ENCODE data around the gene NMT1.

Gene NMT1

GRCh38 chr17:45128331-45128730 lies 67.2 kb downstream of the NMT1 start:
- Histone ChIP-seq H3K4me3 (replicated peaks; ENCODE audit: low read depth, low read length) (no peak overlapping the region), H3K27me3 (replicated peaks; ENCODE audit: control insufficient read depth, insufficient read depth, low read length) (no peaks in the 10 kb centered on the region; the same call in none of the 2 replicates), H3K36me3 (ENCODE audit: control insufficient read depth, insufficient read depth, low read length) (no peaks in the 10 kb centered on the region)
- TF ChIP-seq, protein P1, sequence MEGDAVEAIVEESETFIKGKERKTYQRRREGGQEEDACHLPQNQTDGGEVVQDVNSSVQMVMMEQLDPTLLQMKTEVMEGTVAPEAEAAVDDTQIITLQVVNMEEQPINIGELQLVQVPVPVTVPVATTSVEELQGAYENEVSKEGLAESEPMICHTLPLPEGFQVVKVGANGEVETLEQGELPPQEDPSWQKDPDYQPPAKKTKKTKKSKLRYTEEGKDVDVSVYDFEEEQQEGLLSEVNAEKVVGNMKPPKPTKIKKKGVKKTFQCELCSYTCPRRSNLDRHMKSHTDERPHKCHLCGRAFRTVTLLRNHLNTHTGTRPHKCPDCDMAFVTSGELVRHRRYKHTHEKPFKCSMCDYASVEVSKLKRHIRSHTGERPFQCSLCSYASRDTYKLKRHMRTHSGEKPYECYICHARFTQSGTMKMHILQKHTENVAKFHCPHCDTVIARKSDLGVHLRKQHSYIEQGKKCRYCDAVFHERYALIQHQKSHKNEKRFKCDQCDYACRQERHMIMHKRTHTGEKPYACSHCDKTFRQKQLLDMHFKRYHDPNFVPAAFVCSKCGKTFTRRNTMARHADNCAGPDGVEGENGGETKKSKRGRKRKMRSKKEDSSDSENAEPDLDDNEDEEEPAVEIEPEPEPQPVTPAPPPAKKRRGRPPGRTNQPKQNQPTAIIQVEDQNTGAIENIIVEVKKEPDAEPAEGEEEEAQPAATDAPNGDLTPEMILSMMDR (IDR thresholded peaks at IDR 0.05; ENCODE audit: insufficient read depth, low read length, poor library complexity, severe bottlenecking): no peak
- DNase-seq (ENCODE audit: extremely low read depth, insufficient read length): no peak

DNA sequence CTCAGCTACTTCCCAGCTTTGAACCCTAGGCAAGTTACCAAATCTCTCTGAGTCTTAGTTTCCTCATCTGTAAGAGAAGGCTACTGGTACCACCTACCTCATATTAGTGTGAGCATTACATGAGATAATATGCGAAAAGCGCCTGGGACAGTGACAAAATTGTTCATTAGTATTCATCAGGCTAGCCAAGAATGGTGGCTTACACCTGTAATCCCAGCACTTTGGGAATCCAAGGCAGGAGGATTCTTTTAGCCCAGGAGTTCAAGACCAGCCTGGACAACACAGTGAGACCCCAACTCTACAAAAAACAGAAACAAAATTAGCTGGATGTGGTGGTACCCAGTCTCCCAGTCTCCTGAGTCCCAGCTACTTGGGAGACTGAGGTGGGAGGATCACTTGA lies 67.9 kb downstream of the NMT1 start:
- Histone ChIP-seq H3K36me3 (ENCODE audit: control insufficient read depth, insufficient read depth, low read length) (no peaks in the 10 kb centered on the region), H3K27me3 (replicated peaks; ENCODE audit: control insufficient read depth, insufficient read depth, low read length) (no peaks in the 10 kb centered on the region; the same call in none of the 2 replicates), H3K4me3 (replicated peaks; ENCODE audit: low read depth, low read length) (no peak overlapping the region)
- TF ChIP-seq, protein P1 (IDR thresholded peaks at IDR 0.05; ENCODE audit: insufficient read depth, low read length, poor library complexity, severe bottlenecking): no peak
- DNase-seq (ENCODE audit: extremely low read depth, insufficient read length): no peak

DNA sequence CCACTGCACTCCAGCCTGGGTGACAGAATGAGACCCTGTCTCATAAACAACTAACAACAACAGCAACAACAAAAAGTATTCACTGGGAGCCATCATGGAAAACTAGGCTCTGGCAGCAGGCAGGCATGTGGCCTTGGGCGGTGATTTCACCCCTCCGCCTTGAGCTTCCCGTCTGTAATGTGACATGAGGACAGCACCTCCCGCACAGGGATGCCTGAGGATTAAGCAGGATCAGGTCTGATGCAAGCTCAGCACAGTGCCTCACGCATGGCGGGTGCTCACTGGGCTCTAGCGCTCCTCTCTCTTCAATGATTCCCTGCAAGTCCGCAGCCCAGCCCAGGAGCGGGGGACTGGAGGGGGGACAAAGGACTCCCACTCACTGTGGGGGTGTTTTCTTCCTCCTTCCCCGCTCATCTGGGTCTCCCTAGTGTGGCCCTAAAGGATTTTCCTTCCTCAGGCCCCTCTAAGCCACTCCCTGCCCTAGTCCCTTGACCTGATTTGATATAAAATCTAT lies 68.4 kb downstream of the NMT1 start:
- no peaks in the 10 kb centered on the region; the same call in none of the 2 replicates for H3K27me3 ChIP-seq (replicated peaks; ENCODE audit: control insufficient read depth, insufficient read depth, low read length)
- no peak for DNase-seq (ENCODE audit: extremely low read depth, insufficient read length)
- H3K36me3 ChIP-seq (ENCODE audit: control insufficient read depth, insufficient read depth, low read length): no peaks in the 10 kb centered on the region
- TF ChIP-seq, protein P1 (IDR thresholded peaks at IDR 0.05; ENCODE audit: insufficient read depth, low read length, poor library complexity, severe bottlenecking): no peak
- no peak overlapping the region for H3K4me3 ChIP-seq (replicated peaks; ENCODE audit: low read depth, low read length)

- TF ChIP-seq, protein P1 (IDR thresholded peaks at IDR 0.05; ENCODE audit: insufficient read depth, low read length, poor library complexity, severe bottlenecking): no peak
- H3K4me3 ChIP-seq (replicated peaks; ENCODE audit: low read depth, low read length): no peak overlapping the region
These were observed 69.0 kb downstream of the NMT1 start for GRCh38 chr17:45129940-45130680.

DNA sequence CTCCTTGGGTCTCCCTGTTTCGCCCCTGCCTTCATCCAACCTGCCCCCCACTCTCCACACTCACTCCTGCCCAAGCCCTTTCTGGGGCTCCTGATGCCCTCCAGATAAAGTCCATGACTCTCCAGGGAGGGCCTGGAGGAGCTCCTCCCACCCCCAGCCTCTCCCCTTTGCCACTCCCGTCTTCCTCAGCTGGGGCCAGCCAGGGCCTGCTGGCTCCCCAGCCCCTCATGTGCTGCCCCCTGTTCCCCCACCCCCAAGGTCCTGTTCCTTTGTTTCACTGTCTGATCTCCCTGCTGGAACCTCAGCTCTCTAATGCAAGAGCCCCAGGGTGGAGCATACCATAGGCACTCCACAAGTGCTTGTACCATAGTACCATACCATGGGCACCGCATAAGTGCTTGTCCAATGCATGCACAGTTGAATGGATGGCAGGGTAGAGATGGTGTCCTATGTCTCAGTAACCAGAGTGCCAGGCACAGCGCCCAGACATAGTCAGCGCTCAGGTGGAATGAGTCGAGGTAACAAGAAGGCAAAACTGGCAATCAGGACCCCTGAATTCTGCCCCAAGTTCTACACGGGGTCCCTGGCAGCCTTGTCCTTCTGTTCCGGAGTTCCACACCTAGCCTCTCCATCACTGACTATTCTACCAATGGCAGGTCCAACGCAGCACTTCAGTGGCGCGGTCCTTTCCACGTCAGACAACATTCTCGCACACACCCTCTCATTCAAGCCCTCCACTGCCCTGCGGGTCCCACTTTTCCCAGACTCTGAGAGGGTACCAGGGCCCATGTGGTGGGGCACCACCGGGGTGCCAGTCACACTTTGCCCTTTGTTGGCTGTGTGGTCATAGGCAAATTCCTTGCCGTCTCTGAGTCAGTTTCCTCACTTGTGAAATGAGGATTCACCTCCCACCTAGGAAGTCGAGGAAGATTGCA lies 69.8 kb downstream of the NMT1 start:
- Histone ChIP-seq H3K4me3 (replicated peaks; ENCODE audit: low read depth, low read length) (no peak overlapping the region), H3K36me3 (ENCODE audit: control insufficient read depth, insufficient read depth, low read length) (no peaks in the 10 kb centered on the region), H3K27me3 (replicated peaks; ENCODE audit: control insufficient read depth, insufficient read depth, low read length) (no peaks in the 10 kb centered on the region; the same call in none of the 2 replicates)
- DNase-seq (ENCODE audit: extremely low read depth, insufficient read length): no peak
- TF ChIP-seq, protein P1 (IDR thresholded peaks at IDR 0.05; ENCODE audit: insufficient read depth, low read length, poor library complexity, severe bottlenecking): no peak

More at GRCh38 chr17:45129940-45130680, 69.0 kb downstream of the NMT1 start:
- Histone ChIP-seq H3K36me3 (ENCODE audit: control insufficient read depth, insufficient read depth, low read length) (no peaks in the 10 kb centered on the region), H3K27me3 (replicated peaks; ENCODE audit: control insufficient read depth, insufficient read depth, low read length) (no peaks in the 10 kb centered on the region; the same call in none of the 2 replicates)
- DNase-seq (ENCODE audit: extremely low read depth, insufficient read length): no peak
